Neural crest cell (in vitro differentiated cells): ENCODE data around the gene SMCP. TPM values are rescaled to one million over a fixed set of nuclear protein-coding genes. Genes with fewer than 3 reads are reported as not detected.

Experiments
- DNase-seq: peaks from one replicate; pipeline ENCODE4 v3.0.0; 2021; ENCODE audit warnings: low read depth, mixed read lengths, low spot score
- H3K27ac Mint-ChIP-seq: one replicate; pipeline ENCODE4 v1.8.0; 2021; ENCODE audit warnings: mild to moderate bottlenecking, mixed read lengths; ENCODE audit not compliant: unreplicated experiment
- H3K27me3 Mint-ChIP-seq: 2 replicates; pipeline ENCODE4 v1.8.0; 2021; ENCODE audit warnings: low read depth, mild to moderate bottlenecking, mixed read lengths
- H3K36me3 Mint-ChIP-seq: 2 replicates; pipeline ENCODE4 v1.8.0; 2021; ENCODE audit warnings: low read depth, mild to moderate bottlenecking, mixed read lengths
- H3K4me1 Mint-ChIP-seq: 2 replicates; pipeline ENCODE4 v1.8.0; 2021; ENCODE audit warnings: mixed read lengths
- H3K4me3 Mint-ChIP-seq: one replicate; pipeline ENCODE4 v1.8.0; 2021; ENCODE audit warnings: mild to moderate bottlenecking, mixed read lengths
- H3K9me3 Mint-ChIP-seq: 2 replicates; pipeline ENCODE4 v1.8.0; 2021; ENCODE audit warnings: mixed read lengths
- total RNA-seq: library from RNA; stranded (reverse); gene quantifications from 2 replicates; pipeline ENCODE4 v1.2.1, GENCODE V29; 2021
- TF ChIP-seq, protein P1 (sequence below): fragments of 200-600 bp; sonication (generic); conservative IDR thresholded peaks from 2 replicates; pipeline ENCODE4 v1.5.0; 2021; ENCODE audit warnings: antibody characterized with exemption, mild to moderate bottlenecking

SMCP gene
- total RNA-seq, 1 donor from 2014 or later, result not detected

DNA sequence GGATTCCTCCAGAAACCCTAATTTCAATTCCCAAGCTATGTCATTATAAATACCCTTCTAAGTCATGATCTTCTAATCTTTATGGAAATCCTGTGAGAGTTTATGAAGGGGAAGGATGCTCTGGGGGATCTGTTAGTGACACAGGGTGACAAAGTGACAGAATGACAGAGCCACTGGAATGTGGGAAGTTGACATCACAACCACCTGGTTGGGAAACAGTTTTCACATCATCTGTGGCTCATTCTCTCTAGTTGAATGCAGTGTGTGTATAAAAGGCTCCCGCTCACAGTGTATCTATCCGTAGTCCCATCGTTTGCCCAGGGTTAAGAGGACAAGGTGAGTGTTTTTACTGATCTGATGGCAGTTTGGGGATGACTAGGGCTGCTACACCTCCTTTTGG, 18.4 kb upstream of the SMCP start, which contains the start of gene LCE7A:
LCE7A (plus strand) TSS at position 301 of the 400 bp plus-strand sequence. CDS start 702 bp downstream, outside the sequence.
- no peak for DNase-seq
- H3K9me3 Mint-ChIP-seq, result peaks cover 21% of the 10 kb centered on the region
- no peaks in the 10 kb centered on the region for H3K27me3 Mint-ChIP-seq
- no peaks in the 10 kb centered on the region for H3K4me1 Mint-ChIP-seq
- no peak within 1 kb of the TSS for H3K4me3 Mint-ChIP-seq
- H3K27ac Mint-ChIP-seq, result no peak within 1 kb of the TSS
- no peaks in the 10 kb centered on the region for H3K36me3 Mint-ChIP-seq
- TF ChIP-seq, protein P1, sequence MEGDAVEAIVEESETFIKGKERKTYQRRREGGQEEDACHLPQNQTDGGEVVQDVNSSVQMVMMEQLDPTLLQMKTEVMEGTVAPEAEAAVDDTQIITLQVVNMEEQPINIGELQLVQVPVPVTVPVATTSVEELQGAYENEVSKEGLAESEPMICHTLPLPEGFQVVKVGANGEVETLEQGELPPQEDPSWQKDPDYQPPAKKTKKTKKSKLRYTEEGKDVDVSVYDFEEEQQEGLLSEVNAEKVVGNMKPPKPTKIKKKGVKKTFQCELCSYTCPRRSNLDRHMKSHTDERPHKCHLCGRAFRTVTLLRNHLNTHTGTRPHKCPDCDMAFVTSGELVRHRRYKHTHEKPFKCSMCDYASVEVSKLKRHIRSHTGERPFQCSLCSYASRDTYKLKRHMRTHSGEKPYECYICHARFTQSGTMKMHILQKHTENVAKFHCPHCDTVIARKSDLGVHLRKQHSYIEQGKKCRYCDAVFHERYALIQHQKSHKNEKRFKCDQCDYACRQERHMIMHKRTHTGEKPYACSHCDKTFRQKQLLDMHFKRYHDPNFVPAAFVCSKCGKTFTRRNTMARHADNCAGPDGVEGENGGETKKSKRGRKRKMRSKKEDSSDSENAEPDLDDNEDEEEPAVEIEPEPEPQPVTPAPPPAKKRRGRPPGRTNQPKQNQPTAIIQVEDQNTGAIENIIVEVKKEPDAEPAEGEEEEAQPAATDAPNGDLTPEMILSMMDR, result no peak

DNA sequence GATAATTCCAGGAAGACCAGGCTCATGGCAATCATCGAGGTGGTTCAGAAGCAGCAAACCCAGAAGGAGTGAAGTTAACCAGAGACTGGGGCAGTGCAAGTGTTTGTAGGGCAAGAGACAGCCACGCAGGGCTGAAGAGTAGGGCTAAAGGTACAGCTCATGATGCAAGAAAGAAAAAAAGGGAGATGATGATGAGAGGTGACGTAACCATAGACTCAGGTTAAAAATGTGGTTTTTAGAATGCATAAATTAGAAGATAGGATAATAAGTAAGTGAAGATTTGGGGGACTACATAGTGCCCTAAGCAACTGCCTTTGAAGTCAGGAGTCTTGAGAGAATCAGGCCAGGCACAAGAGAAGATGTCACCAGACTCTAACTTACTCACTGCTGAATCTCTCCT, 18.0 kb upstream of the SMCP start:
- H3K36me3 Mint-ChIP-seq, result no peaks in the 10 kb centered on the region

DNA sequence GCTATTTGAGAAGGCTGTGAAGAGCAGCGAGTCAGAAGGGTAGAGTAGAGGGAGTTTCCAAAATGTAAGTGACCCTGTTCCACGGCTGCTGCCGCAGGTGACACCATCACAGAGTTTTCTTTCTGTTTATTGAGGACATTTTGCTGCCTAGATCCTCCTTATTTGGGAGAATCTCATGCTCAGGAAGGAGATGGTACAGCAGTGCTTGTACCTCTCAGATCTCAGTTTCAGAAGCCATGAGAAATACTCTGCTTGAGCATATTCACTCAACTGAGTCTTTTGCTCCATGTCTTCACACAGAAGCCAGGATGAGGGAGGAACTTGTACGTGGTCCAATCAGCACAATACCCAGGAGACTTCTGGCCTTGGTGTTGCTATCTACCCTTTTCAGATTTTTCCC, 16.7 kb upstream of the SMCP start:
- Mint-ChIP-seq H3K4me3 (no peak overlapping the region), H3K4me1 (no peaks in the 10 kb centered on the region), H3K9me3 (peaks cover 15% of the 10 kb centered on the region), H3K27me3 (no peaks in the 10 kb centered on the region), H3K27ac (no peak overlapping the region), H3K36me3 (no peaks in the 10 kb centered on the region)
- no peak for DNase-seq
- TF ChIP-seq, protein P1, result no peak

More for the DNA sequence above, 18.0 kb upstream of the SMCP start:
- Mint-ChIP-seq H3K9me3 (peaks cover 18% of the 10 kb centered on the region), H3K4me1 (no peaks in the 10 kb centered on the region), H3K27ac (no peak overlapping the region), H3K4me3 (no peak overlapping the region), H3K27me3 (no peaks in the 10 kb centered on the region)
- TF ChIP-seq, protein P1, result no peak
- DNase-seq, result no peak

DNA sequence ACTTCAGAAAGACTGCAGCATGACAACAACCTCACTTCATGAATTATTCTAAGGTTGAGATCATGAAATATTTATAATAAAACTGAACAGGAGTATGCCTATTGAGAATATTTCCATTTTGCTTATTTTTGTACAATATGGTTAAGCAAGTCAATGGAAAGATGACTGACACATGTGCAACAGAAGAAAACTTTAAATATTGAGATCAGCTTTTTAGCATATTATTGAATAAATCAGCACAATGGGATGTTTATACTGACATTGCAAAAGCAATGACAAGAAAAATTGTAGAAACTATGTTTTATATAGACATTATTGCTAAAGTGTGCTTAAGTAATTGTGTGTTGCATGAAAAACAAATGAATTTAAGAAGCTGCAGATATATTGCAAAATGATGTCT, 13.7 kb upstream of the SMCP start:
- Mint-ChIP-seq H3K4me1 (no peaks in the 10 kb centered on the region), H3K27me3 (no peaks in the 10 kb centered on the region), H3K36me3 (no peaks in the 10 kb centered on the region), H3K4me3 (no peak overlapping the region), H3K27ac (no peak overlapping the region), H3K9me3 (peaks cover 10% of the 10 kb centered on the region)
- TF ChIP-seq, protein P1, result no peak
- DNase-seq, result no peak

DNA sequence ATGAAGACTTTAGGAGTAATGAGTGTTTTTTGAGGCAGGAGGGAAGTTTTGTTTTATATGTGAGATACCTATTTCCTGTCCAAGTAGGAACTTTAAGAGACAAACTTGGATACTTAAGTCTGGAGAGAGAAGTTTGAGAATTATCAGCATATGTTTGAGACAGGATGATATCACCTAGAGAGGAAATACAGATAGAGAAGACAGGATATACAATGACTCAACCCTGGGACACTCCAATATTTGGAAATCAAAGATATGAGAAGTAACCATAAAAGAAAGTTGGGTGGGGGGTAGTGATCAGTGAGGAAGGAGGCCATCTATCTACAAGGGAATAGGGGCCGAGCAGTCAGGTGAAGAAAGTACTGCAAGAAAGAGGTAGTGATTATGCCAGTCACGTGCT, 11.8 kb upstream of the SMCP start:
- no peak for DNase-seq
- no peak overlapping the region for H3K27ac Mint-ChIP-seq
- H3K27me3 Mint-ChIP-seq, result no peaks in the 10 kb centered on the region
- H3K4me3 Mint-ChIP-seq, result no peak overlapping the region
- H3K9me3 Mint-ChIP-seq, result no peaks in the 10 kb centered on the region
- TF ChIP-seq, protein P1, result no peak
- no peaks in the 10 kb centered on the region for H3K4me1 Mint-ChIP-seq
- H3K36me3 Mint-ChIP-seq, result no peaks in the 10 kb centered on the region
